ENCODE results near the gene SMG6.

SMG6 gene

DNA sequence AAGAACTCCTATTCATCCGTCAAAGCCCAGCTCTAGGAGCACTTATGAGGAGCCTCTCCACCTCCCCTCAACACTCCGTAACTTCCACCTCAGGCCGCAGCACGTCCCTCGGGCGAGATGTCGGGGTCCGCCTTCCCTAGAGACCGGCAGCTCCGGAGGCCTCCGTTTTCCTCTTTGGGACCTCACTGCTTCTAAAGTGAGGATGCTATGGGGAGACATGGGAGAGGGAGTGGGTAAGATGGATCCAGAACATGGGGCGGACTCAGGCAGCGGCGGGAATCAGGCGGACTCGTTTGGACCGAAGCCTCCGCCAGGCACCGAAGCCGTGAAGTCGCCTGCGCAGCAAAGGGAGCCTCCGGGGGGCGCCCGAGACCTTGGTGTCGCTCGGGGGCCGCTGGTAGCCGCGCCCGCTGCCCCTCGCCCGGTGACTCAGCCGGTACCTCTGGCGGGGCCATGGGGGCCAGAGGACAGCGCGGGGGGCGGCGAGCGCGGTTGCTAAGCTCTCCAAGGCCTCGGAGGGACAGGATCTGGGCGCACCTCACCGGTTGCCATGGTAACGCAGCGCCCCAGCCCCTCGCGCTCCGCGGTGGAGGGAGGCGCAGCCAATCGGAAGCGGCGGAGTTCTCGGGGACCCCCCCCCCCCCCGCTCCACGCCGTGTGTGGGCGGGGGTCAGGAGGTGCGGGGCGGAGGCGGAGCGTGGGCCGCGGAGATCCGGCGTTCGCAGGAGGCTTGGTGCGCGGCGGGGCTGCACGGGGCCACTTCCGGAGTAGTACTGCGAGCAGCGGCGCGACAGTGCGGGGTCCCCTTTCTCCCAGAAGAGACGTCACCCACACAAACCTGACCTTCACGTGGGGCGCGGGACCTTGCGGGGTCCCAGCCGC is 250.0 kb downstream of the SMG6 start (continued):
- TF ChIP-seq ZFP69B (tag by site-specific recombination; IDR thresholded peaks at IDR 0.05) = peak; percentile 45; the same call in 1 of the 2 replicates
- TF ChIP-seq, protein P1, sequence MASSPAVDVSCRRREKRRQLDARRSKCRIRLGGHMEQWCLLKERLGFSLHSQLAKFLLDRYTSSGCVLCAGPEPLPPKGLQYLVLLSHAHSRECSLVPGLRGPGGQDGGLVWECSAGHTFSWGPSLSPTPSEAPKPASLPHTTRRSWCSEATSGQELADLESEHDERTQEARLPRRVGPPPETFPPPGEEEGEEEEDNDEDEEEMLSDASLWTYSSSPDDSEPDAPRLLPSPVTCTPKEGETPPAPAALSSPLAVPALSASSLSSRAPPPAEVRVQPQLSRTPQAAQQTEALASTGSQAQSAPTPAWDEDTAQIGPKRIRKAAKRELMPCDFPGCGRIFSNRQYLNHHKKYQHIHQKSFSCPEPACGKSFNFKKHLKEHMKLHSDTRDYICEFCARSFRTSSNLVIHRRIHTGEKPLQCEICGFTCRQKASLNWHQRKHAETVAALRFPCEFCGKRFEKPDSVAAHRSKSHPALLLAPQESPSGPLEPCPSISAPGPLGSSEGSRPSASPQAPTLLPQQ (tag by site-specific recombination; IDR thresholded peaks at IDR 0.05) = peak; percentile 70
- TF ChIP-seq, protein P2, sequence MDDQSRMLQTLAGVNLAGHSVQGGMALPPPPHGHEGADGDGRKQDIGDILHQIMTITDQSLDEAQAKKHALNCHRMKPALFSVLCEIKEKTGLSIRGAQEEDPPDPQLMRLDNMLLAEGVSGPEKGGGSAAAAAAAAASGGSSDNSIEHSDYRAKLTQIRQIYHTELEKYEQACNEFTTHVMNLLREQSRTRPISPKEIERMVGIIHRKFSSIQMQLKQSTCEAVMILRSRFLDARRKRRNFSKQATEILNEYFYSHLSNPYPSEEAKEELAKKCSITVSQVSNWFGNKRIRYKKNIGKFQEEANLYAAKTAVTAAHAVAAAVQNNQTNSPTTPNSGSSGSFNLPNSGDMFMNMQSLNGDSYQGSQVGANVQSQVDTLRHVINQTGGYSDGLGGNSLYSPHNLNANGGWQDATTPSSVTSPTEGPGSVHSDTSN (CRISPR knock-in tag; IDR thresholded peaks at IDR 0.05) = 0 out of 2 replicates have a peak, but pooled peaks have one; percentile 59
- peak; percentile 54; the same call in 1 of the 2 replicates for TF ChIP-seq ZNF24 (tag by site-specific recombination; IDR thresholded peaks at IDR 0.05)
- TF ChIP-seq, protein P3, sequence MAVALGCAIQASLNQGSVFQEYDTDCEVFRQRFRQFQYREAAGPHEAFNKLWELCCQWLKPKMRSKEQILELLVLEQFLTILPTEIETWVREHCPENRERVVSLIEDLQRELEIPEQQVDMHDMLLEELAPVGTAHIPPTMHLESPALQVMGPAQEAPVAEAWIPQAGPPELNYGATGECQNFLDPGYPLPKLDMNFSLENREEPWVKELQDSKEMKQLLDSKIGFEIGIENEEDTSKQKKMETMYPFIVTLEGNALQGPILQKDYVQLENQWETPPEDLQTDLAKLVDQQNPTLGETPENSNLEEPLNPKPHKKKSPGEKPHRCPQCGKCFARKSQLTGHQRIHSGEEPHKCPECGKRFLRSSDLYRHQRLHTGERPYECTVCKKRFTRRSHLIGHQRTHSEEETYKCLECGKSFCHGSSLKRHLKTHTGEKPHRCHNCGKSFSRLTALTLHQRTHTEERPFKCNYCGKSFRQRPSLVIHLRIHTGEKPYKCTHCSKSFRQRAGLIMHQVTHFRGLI (tag by site-specific recombination; IDR thresholded peaks at IDR 0.05) = peak; percentile 37; the same call in 1 of the 2 replicates
- peak; percentile 94 for TF ChIP-seq ZBTB7A (tag by site-specific recombination; IDR thresholded peaks at IDR 0.05; ENCODE audit: low read depth)
- TF ChIP-seq ZBTB8A (tag by site-specific recombination; IDR thresholded peaks at IDR 0.05) = peak; percentile 84
- no peak for TF ChIP-seq ZNF768 (tag by site-specific recombination; IDR thresholded peaks at IDR 0.05)
- TF ChIP-seq, protein P4, sequence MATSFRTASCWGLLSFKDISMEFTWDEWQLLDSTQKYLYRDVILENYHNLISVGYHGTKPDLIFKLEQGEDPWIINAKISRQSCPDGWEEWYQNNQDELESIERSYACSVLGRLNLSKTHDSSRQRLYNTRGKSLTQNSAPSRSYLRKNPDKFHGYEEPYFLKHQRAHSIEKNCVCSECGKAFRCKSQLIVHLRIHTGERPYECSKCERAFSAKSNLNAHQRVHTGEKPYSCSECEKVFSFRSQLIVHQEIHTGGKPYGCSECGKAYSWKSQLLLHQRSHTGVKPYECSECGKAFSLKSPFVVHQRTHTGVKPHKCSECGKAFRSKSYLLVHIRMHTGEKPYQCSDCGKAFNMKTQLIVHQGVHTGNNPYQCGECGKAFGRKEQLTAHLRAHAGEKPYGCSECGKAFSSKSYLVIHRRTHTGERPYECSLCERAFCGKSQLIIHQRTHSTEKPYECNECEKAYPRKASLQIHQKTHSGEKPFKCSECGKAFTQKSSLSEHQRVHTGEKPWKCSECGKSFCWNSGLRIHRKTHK (tag by site-specific recombination; IDR thresholded peaks at IDR 0.05) = no peak
- TF ChIP-seq, protein P5, sequence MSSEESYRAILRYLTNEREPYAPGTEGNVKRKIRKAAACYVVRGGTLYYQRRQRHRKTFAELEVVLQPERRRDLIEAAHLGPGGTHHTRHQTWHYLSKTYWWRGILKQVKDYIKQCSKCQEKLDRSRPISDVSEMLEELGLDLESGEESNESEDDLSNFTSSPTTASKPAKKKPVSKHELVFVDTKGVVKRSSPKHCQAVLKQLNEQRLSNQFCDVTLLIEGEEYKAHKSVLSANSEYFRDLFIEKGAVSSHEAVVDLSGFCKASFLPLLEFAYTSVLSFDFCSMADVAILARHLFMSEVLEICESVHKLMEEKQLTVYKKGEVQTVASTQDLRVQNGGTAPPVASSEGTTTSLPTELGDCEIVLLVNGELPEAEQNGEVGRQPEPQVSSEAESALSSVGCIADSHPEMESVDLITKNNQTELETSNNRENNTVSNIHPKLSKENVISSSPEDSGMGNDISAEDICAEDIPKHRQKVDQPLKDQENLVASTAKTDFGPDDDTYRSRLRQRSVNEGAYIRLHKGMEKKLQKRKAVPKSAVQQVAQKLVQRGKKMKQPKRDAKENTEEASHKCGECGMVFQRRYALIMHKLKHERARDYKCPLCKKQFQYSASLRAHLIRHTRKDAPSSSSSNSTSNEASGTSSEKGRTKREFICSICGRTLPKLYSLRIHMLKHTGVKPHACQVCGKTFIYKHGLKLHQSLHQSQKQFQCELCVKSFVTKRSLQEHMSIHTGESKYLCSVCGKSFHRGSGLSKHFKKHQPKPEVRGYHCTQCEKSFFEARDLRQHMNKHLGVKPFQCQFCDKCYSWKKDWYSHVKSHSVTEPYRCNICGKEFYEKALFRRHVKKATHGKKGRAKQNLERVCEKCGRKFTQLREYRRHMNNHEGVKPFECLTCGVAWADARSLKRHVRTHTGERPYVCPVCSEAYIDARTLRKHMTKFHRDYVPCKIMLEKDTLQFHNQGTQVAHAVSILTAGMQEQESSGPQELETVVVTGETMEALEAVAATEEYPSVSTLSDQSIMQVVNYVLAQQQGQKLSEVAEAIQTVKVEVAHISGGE (tag by site-specific recombination; conservative IDR thresholded peaks at IDR 0.05; ENCODE audit: low read depth) = peak; percentile 58; the same call in 1 of the 2 replicates
- no peak for TF ChIP-seq ZNF221 (tag by site-specific recombination; IDR thresholded peaks at IDR 0.05; ENCODE audit: borderline replicate concordance)
- TF ChIP-seq ZNF404 (tag by site-specific recombination; IDR thresholded peaks at IDR 0.05) = no peak
- TF ChIP-seq, protein P6, sequence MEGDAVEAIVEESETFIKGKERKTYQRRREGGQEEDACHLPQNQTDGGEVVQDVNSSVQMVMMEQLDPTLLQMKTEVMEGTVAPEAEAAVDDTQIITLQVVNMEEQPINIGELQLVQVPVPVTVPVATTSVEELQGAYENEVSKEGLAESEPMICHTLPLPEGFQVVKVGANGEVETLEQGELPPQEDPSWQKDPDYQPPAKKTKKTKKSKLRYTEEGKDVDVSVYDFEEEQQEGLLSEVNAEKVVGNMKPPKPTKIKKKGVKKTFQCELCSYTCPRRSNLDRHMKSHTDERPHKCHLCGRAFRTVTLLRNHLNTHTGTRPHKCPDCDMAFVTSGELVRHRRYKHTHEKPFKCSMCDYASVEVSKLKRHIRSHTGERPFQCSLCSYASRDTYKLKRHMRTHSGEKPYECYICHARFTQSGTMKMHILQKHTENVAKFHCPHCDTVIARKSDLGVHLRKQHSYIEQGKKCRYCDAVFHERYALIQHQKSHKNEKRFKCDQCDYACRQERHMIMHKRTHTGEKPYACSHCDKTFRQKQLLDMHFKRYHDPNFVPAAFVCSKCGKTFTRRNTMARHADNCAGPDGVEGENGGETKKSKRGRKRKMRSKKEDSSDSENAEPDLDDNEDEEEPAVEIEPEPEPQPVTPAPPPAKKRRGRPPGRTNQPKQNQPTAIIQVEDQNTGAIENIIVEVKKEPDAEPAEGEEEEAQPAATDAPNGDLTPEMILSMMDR (tag by site-specific recombination; IDR thresholded peaks at IDR 0.05) = peak; percentile 91
- TF ChIP-seq KLF16 (tag by site-specific recombination; IDR thresholded peaks at IDR 0.05) = peak; percentile 61
- peak; percentile 96 for TF ChIP-seq ZNF341 (tag by site-specific recombination; IDR thresholded peaks at IDR 0.05; ENCODE audit: low read depth)
- peak; percentile 92 for TF ChIP-seq ZBTB17 (tag by site-specific recombination; IDR thresholded peaks at IDR 0.05)
- TF ChIP-seq MEIS1 (CRISPR knock-in tag; IDR thresholded peaks at IDR 0.05; ENCODE audit: borderline replicate concordance) = no peak
- TF ChIP-seq, protein P7, sequence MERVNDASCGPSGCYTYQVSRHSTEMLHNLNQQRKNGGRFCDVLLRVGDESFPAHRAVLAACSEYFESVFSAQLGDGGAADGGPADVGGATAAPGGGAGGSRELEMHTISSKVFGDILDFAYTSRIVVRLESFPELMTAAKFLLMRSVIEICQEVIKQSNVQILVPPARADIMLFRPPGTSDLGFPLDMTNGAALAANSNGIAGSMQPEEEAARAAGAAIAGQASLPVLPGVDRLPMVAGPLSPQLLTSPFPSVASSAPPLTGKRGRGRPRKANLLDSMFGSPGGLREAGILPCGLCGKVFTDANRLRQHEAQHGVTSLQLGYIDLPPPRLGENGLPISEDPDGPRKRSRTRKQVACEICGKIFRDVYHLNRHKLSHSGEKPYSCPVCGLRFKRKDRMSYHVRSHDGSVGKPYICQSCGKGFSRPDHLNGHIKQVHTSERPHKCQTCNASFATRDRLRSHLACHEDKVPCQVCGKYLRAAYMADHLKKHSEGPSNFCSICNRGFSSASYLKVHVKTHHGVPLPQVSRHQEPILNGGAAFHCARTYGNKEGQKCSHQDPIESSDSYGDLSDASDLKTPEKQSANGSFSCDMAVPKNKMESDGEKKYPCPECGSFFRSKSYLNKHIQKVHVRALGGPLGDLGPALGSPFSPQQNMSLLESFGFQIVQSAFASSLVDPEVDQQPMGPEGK (tag by site-specific recombination; IDR thresholded peaks at IDR 0.05) = peak; percentile 100
- TF ChIP-seq ZNF2 (tag by site-specific recombination; IDR thresholded peaks at IDR 0.05) = peak; percentile 70; the same call in 1 of the 2 replicates
- peak; percentile 72 for TF ChIP-seq SP2 (tag by site-specific recombination; IDR thresholded peaks at IDR 0.05)
- peak; percentile 95 for TF ChIP-seq EGR2 (tag by site-specific recombination; IDR thresholded peaks at IDR 0.05; ENCODE audit: low read depth)
- TF ChIP-seq ZNF335 (tag by site-specific recombination; conservative IDR thresholded peaks at IDR 0.05) = peak; percentile 70
- TF ChIP-seq KLF9 (tag by site-specific recombination; IDR thresholded peaks at IDR 0.05; ENCODE audit: low read depth) = peak; percentile 50
